Spleen (tissue), 11 donors: ENCODE measurements around the gene RSAD2. TPM values are rescaled to one million over a fixed set of nuclear protein-coding genes. Genes with fewer than 3 reads are reported as not detected.

Experiments
- DNase-seq: peaks from one replicate; pipeline ENCODE4 v3.0.0-alpha.2; 2020
- H3K27ac ChIP-seq, 8 donors: fragments of 200-600 bp; sonication (generic) in 7 of 8; 1 replicate in 4 of 8; 2 replicates in 4 of 8; pipeline versions ENCODE4 v1.5.0 to v1.8.0; 2016 to 2021; ENCODE audit warnings: inconsistent platforms in 4 of 8, mild to moderate bottlenecking in 4 of 8, moderate library complexity in 1 of 8
- H3K27me3 ChIP-seq, 7 donors: fragments of 200-600 bp; sonication (generic) in 6 of 7; replicated peaks in 1 of 7; 1 replicate in 4 of 7; 2 replicates in 3 of 7; pipeline versions ENCODE4 v1.5.0 to v1.8.0; 2016 to 2021; ENCODE audit warnings: inconsistent platforms in 3 of 7, mild to moderate bottlenecking in 1 of 7
- H3K36me3 ChIP-seq, 6 donors: fragments of 200-600 bp; sonication (generic) in 5 of 6; 1 replicate in 4 of 6; 2 replicates in 2 of 6; pipeline versions ENCODE4 v1.5.0 to v1.8.0; 2016 to 2021; ENCODE audit warnings: inconsistent platforms in 2 of 6
- H3K4me1 ChIP-seq, 6 donors: fragments of 200-600 bp; sonication (generic) in 5 of 6; 1 replicate in 3 of 6; 2 replicates in 3 of 6; pipeline versions ENCODE4 v1.5.0 to v1.8.0; 2016 to 2021; ENCODE audit warnings: inconsistent platforms in 3 of 6
- H3K4me3 ChIP-seq, 8 donors: fragments of 200-600 bp; sonication (generic) in 7 of 8; 1 replicate in 4 of 8; 2 replicates in 4 of 8; pipeline versions ENCODE4 v1.5.0 to v1.8.0; 2016 to 2021; ENCODE audit warnings: inconsistent platforms in 4 of 8, mild to moderate bottlenecking in 4 of 8, moderate library complexity in 2 of 8
- H3K9me3 ChIP-seq, 8 donors: fragments of 200-600 bp; sonication (generic) in 7 of 8; 1 replicate in 4 of 8; 2 replicates in 4 of 8; pipeline versions ENCODE4 v1.5.0 to v1.8.0; 2016 to 2021; ENCODE audit warnings: inconsistent platforms in 4 of 8
- POLR2A ChIP-seq, 3 donors: fragments of 450-650 bp; IDR thresholded peaks; one replicate each; pipeline ENCODE4 v1.5.1; 2017; ENCODE audit warnings: antibody characterized with exemption in 3 of 3, mild to moderate bottlenecking in 1 of 3
- POLR2AphosphoS5 ChIP-seq, 3 donors: sonication (generic); formaldehyde crosslinking; IDR thresholded peaks; one replicate each; pipeline ENCODE4 v1.5.1; 2017; ENCODE audit warnings: antibody characterized with exemption in 3 of 3
- WGBS, 5 donors: extraction: QIAGEN DNeasy Blood & Tissue Kit in 3 of 5; methylation state at CpG; one replicate each; pipeline versions ENCODE4 v1.1.5 to v1.1.7; 2013 to 2018; 5-methylcytosine and 5-hydroxymethylcytosine counted together
- intact Hi-C: fragments of 100-400 bp; cut with DNase I; formaldehyde crosslinking; loops from one replicate; pipeline ENCODE4 v1.15.0; 2023; ENCODE audit warnings: low total_unique reads
- polyA plus RNA-seq, 3 donors: library from polyadenylated mRNA; stranded (reverse); fragments of 200-250 nt; gene quantifications; one replicate each; pipeline ENCODE4 v1.2.1, GENCODE V29; 2013
- total RNA-seq, 7 donors: library from RNA; depleted of rRNA in 3 of 7; stranded (reverse); fragments of >200 nt in 3 of 7; fragmentation: NEBNext Ultra II Directional in 4 of 7; extraction: Animal tissue kit (Norgen Biotek cat#: 25700) in 4 of 7; gene quantifications; one replicate each; pipeline versions ENCODE4 v1.1.0 to v1.2.1, GENCODE V29; 2016 to 2021
- TF ChIP-seq, protein P1 (sequence below), 11 experiments: fragments of 200-600 bp in 7 of 11; fragments of 450-650 bp in 4 of 11; sonication (generic) in 4 of 11; IDR thresholded peaks in 8 of 11; conservative IDR thresholded peaks in 3 of 11; 1 replicate in 7 of 11; 2 replicates in 4 of 11; pipeline versions ENCODE4 v1.4.0 to v1.8.0; 2016 to 2021; ENCODE audit warnings: antibody characterized with exemption in 11 of 11, inconsistent platforms in 4 of 11, mild to moderate bottlenecking in 1 of 11
- donor health status: healthy with polysubstance abuse.
- donor health status: DM: no; HTN: no; CAD: no; lungs with moderate emphysema.
- donor health status: DM: no; HTN: no; CAD: no.
- donor health status: Bipolar disorder and iron deficiency.
- donor health status: healthy.
- donor health status: DM: no; HTN: no; CAD: no.
- donor health status: DM: yes; HTN: yes; CAD: no.

The RSAD2 gene
- total and polyA plus RNA-seq, 10 donors = 2.1 to 18.6 (median 9.0) TPM

DNA sequence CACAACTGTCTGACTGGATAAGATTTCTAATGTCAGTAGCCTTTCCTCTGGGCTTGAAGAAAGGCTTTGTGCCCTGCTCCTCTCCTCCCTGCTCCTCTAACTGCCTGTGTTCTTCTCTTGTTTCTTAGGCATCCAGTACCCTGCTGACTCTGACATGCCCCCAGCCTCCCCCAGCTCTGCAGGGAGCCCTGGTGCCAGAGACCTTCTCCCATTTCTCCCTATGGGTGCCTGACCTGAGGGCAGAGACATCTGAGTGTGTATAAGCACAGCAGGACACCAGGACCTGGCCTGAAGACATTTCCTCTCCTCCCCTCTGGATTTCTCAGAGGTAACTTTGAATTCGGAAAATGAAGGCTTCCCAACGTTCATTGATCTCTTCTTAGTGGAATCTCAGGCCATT, 63.2 kb downstream of the RSAD2 start:
- Histone ChIP-seq H3K27me3 (no peaks in the 10 kb centered on the region), H3K9me3 (no peaks in the 10 kb centered on the region), H3K4me1 (peaks cover 8 to 65% (median 22%) of the 10 kb centered on the region in 6 donors), H3K27ac (peak overlapping the region in 1 of 8 donors; percentile 29), H3K36me3 (peaks cover 0 to 44% (median 13%) of the 10 kb centered on the region in 6 donors), H3K4me3 (no peak overlapping the region)
- 82 to 98% (median 92%) methylated on average over 2 of the region's 2 CpGs for WGBS, 5 donors
- no peak for DNase-seq
- intact Hi-C loops = no loop called here
- no peak for TF ChIP-seq POLR2AphosphoS5 (IDR thresholded peaks at IDR 0.05)
- TF ChIP-seq, protein P1, sequence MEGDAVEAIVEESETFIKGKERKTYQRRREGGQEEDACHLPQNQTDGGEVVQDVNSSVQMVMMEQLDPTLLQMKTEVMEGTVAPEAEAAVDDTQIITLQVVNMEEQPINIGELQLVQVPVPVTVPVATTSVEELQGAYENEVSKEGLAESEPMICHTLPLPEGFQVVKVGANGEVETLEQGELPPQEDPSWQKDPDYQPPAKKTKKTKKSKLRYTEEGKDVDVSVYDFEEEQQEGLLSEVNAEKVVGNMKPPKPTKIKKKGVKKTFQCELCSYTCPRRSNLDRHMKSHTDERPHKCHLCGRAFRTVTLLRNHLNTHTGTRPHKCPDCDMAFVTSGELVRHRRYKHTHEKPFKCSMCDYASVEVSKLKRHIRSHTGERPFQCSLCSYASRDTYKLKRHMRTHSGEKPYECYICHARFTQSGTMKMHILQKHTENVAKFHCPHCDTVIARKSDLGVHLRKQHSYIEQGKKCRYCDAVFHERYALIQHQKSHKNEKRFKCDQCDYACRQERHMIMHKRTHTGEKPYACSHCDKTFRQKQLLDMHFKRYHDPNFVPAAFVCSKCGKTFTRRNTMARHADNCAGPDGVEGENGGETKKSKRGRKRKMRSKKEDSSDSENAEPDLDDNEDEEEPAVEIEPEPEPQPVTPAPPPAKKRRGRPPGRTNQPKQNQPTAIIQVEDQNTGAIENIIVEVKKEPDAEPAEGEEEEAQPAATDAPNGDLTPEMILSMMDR (IDR thresholded peaks at IDR 0.05 in 8 of 11, conservative IDR thresholded peaks at IDR 0.05 in 3 of 11) = no peak
- no peak for TF ChIP-seq POLR2A (IDR thresholded peaks at IDR 0.05)

DNA sequence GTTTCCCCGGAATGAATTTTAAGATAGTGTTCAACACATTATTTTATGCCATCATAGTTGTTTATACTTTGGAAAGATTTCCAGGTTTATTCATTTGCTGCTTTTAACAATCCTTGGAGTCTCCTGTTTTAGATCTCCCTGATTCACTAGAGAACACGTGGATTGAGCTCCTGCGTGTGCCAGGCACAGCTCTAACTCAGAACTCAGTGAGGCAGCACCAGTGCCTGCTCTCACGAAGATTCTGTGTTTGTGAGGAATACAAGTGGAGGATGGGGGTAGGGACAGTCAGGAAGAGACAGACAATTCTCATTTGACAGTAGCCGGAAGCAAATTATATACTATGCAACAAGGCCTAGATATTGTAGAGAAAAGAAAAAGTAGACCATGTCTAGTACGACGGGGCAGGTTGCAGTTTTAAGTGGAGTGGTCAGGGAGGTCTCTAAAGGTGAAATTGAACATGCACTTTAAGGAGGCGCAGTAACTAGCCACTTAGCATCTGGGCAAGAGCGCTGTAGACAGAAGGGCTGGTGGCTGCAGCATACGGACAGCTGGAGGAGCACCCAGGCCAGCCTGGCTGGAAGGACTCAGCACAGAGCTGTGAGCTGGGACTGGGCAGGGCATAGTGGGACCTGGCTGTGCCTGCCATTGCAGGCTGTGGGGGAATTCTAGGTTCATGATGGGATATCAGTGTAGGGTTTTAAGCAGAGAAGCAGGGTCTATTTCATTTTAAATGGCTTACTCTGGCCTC, 63.9 kb downstream of the RSAD2 start:
- DNase-seq = no peak
- TF ChIP-seq, protein P1 (IDR thresholded peaks at IDR 0.05 in 8 of 11, conservative IDR thresholded peaks at IDR 0.05 in 3 of 11) = no peak
- no peak for TF ChIP-seq POLR2A (IDR thresholded peaks at IDR 0.05)
- TF ChIP-seq POLR2AphosphoS5 (IDR thresholded peaks at IDR 0.05) = no peak
- WGBS, 5 donors = 90 to 97% (median 94%) methylated on average over 10 of the region's 10 CpGs

DNA sequence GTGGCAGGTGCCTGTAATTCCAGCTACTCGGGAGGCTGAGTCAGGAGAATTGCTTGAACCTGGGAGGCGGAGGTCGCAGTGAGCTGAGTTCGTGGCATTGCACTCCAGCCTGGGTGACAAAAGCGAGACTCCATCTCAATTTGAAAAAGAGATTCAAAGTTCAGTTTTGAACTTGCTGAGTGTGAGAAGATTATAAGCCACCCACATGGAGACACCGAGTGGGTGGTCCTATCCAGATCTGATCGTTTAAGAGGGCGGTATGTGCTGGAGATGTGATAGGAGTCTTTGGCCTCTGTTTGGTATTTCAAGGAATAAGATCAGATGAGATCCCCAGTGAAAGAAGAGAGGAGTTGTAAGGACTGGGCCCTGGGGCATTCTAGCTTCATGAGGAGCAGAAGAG, 65.3 kb downstream of the RSAD2 start:
- Histone ChIP-seq H3K4me1 (peaks cover 6 to 48% (median 14%) of the 10 kb centered on the region in 6 donors), H3K36me3 (peaks cover 0 to 49% (median 13%) of the 10 kb centered on the region in 6 donors), H3K9me3 (no peaks in the 10 kb centered on the region), H3K4me3 (no peak overlapping the region), H3K27me3 (no peaks in the 10 kb centered on the region), H3K27ac (peak overlapping the region in 3 of 8 donors; percentile 28 to 40 (median 30))
- no peak for TF ChIP-seq POLR2A (IDR thresholded peaks at IDR 0.05)
- TF ChIP-seq, protein P1 (IDR thresholded peaks at IDR 0.05 in 8 of 11, conservative IDR thresholded peaks at IDR 0.05 in 3 of 11) = no peak
- no peak for TF ChIP-seq POLR2AphosphoS5 (IDR thresholded peaks at IDR 0.05)
- no peak for DNase-seq
- WGBS, 5 donors = 83 to 97% (median 95%) methylated on average over 8 of the region's 8 CpGs
- intact Hi-C loops = no loop called here

More for the DNA sequence above, 63.9 kb downstream of the RSAD2 start:
- Histone ChIP-seq H3K27me3 (no peaks in the 10 kb centered on the region), H3K9me3 (no peaks in the 10 kb centered on the region), H3K4me3 (no peak overlapping the region), H3K36me3 (peaks cover 0 to 46% (median 13%) of the 10 kb centered on the region in 6 donors), H3K27ac (peak overlapping the region in 1 of 8 donors; percentile 10), H3K4me1 (peaks cover 6 to 61% (median 20%) of the 10 kb centered on the region in 6 donors)
- intact Hi-C loops = no loop called here

DNA sequence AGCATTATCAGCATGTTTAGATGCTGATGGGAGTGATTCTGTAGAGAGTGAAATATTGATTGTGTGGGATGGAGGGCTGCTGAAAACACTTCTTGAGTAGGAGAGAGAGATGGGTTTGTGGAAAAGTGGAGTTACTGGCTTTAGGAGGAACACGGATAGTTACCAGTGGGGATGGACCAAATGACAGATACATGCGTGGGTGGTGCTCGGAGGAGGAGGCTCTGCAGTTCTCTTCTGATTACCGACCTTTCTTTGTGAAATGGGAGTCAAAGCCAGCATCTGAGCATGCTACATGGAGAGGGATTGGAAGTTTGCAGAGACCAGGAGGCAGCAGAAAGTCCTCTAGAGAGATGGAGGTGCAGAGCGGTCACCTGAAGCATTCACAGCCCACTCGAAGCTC, 65.9 kb downstream of the RSAD2 start:
- Histone ChIP-seq H3K4me1 (peaks cover 6 to 51% (median 13%) of the 10 kb centered on the region in 6 donors), H3K27me3 (no peaks in the 10 kb centered on the region), H3K4me3 (no peak overlapping the region), H3K27ac (peak overlapping the region in 5 of 8 donors; percentile 3 to 40 (median 28)), H3K36me3 (peaks cover 0 to 56% (median 13%) of the 10 kb centered on the region in 6 donors), H3K9me3 (no peaks in the 10 kb centered on the region)
- 81 to 87% (median 85%) methylated on average over 6 of the region's 6 CpGs for WGBS, 5 donors
- TF ChIP-seq POLR2A (IDR thresholded peaks at IDR 0.05) (no peak), POLR2AphosphoS5 (IDR thresholded peaks at IDR 0.05) (no peak)
- TF ChIP-seq, protein P1 (IDR thresholded peaks at IDR 0.05 in 8 of 11, conservative IDR thresholded peaks at IDR 0.05 in 3 of 11) = no peak
- intact Hi-C loops = no loop called here
- DNase-seq = no peak
